ENCODE results near the gene LLCFC1.
A peak's percentile ranks its signal among the peaks of the same experiment; 100 is the strongest.

The LLCFC1 gene

DNA sequence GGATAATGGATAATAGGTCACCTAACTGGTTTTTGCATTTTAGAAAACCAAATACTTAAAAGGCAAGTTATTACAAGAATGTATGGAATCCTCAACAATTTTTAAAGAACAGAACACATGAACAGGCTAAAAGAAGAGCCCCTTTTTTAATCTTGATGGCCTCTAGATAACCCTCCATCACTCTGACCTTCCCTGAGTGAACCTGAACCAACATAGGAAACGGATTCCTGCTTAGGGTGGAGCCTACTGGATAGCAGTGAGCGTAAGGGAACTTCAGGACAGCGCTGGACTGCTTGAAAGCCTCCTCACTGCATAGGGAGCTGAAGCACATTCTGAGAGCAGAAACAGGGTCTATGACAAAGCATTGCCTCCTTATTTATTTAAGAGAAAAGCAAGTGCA lies 26.2 kb upstream of the LLCFC1 start:
- no peak for DNase-seq

DNA sequence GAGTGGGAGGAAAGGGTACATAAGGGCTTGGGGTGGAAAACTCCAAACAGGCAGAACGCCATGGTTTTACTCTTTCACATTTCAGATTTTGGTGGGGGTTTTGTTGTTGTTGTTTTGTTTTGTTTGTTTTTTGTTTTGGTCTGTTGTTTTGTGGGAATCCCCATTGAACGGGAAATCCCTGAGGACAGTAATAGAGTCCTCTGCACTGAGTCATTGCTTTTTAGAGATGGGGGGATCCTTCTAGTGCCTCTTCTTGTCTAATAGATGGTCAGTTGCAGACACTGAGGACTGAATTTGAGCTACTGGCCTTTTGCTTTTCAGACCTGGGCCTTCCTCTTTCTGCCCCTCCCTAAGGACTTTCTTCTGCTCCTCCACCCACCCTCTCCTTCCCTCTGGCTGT lies 25.7 kb upstream of the LLCFC1 start:
- no peak for DNase-seq

DNA sequence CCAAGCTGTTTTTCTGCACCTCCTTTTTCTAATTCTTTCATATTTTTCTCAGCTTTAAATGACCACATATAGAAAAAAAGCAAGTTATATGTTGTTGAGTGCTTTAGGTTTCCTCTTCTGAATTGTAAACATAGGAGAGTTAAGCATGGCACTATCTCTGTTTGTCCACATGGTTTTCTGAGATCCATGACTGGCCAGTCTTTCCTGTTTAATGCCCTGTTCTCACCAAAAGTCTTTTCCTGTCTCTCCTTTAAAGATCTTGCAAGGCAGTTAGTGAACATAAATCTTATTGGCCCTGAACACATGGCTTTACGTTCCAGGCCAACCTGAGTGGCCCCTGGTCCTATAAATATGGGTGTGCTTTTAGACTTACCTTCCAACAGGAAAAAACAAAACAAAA lies 25.2 kb upstream of the LLCFC1 start:
- no peak for DNase-seq

DNA sequence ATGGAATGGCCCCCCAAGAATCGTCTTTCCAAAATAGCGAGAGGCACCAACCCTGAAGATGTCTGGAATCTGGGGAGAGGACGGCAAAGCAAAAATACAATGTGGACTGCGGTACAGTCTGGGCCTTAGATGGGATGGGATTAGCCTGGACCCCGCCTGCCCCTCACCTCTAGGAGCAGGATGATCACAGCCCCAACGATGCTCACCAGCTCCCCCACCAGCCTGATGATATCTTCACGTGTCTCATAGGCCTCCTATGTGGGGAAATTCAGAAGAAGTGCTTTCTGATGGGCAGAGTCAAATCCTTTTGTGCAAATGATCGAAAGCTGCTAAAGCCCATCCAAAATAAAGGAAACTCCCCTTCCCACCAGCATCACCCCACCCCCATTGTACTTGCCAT lies 24.0 kb upstream of the LLCFC1 start:
- DNase-seq: no peak

DNA sequence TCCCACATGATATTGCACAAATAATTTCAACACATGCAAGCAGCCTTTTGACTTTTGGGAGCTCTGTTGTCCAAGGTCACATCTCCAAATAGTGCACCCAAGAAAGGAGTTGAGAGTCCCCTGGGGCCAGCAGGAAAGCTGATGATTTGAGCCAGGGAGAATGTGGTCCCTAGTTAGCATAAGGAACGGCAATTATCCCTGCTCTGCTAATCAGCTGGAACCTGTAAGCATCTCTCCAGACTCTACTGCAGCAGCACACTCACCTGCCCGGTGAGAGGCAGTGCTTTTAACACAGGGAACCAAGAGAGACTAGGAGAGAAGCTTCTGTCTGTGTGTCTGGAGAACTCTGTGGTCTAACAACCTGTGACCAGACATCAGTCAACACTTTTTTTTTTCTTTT lies 22.8 kb upstream of the LLCFC1 start:
- DNase-seq: no peak

DNA sequence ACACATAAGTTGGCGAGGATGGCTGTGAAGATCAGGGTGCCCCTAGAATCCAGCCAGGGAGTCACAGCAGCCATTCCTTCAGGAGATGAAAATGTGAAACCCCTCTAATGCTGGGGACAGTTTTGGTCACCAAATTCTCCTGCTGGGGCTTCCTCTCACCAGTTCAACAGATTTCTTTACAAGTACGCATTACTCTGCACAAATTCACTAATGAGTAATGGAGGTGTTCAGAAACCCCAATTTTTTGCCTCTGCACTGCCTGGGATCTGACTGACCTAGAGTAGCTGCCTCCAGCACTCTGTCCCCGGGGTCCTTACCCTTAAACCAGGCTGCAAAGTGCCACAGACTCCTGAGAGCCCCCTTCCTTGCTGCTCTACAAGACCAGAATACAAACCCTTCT lies 21.8 kb upstream of the LLCFC1 start:
- no peak for DNase-seq

DNA sequence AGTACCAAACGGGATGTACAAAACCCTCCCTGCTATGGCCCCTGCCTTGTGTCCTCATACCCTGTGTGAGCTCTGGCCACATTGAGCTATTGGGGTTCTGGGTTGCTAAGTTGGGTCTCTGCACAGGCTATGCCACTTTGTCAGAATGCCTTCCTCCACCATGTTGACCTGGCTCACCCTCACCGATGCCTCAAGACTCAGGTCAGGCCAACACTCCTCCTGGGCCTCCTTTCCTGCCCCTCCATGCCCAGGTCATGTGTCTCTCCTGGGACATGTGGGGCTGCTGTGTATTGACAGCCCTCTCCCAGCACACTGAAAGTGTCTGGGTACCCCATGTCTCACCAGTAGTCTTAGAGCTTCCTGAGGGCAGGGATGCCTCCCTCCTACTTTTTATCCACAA lies 20.4 kb upstream of the LLCFC1 start:
- DNase-seq: no peak

DNA sequence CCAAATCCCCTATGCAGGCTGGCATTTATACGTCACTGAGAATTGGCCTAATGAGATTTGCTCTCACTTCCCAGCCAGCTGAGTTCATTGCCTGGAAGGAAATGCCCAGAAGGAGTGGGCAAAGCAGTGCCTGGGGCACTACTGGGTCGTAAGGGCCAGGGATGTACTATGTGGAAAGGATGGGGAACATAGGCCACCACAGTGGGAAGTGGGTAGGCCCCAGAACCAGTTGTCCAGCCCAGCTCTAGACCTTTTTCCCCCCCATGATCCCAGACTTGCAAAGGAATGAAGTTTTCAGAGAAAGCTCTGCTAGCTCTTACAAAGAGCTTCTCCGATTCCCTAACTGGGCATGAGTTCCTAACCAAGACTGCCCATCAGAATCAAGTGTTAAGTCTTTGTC lies 19.6 kb upstream of the LLCFC1 start:
- no peak for DNase-seq

DNA sequence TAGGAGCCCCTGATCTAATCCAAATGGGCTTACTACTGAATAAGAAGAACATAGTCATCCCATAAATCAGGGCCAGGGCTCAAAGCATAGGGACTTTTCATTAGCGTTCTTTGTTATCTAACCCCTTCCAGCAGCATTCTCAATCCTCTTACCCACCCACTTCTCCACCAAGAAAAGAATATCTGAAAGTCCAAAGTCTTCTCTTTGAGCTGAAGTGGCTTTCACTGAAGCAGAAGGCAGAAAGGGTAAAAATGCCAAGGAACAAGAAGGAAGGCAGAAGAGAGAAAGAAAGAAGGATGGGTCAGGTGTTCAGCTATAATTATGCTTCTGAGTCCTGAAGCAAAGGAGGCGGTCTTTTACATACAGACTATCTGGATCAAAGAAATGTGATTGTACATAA lies 15.9 kb upstream of the LLCFC1 start:
- no peak for DNase-seq

DNA sequence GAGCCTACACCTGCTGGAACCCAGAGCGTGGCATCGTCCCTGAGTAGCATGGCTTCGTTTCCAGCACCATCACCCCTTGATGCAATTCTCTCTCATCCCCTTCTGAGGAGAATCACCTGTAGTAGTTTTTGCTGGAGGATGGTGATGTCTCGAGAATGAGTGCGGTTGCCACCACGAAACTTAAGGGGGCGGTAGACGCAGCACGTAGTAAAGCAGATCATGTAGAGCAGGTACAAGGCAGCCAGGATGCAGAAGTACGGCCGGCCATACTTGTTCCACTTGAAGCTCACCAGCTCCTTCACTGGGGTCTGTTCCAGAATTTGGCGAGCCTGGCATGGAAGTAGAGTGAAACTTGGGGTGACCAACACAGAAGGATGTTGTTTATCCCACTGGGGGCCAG lies 13.9 kb upstream of the LLCFC1 start:
- DNase-seq: no peak

DNA sequence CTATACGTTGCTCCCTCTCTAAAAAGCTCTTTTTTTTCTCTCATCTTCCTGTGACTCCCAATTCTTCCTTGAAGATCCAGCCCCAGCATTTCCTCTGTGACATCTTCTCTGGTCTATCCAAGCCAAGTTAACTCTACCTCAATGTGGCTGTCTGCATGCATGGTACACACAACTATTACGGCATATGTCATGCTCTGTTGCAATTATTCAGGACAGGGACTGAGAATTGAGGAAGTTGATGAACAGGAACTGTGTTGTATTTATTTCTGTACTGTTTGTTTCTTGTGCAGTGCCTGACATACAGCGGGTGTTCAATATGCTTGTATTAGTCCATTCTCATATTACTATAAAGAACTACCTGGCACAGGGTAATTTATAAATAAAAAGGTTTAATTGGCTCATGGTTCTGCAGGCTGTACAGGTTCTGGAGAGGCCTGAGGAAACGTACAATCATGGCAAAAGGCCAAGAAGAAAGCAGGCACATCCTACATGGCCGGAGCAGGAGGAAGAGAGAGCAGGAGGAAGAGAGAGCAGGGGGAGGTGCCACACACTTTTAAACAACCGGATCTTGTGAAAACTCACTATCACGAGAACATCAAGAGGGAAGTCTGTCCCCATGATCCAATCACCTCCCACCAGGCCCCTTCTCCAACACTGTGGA lies 12.1 kb upstream of the LLCFC1 start:
- peak; percentile 4 for DNase-seq

DNA sequence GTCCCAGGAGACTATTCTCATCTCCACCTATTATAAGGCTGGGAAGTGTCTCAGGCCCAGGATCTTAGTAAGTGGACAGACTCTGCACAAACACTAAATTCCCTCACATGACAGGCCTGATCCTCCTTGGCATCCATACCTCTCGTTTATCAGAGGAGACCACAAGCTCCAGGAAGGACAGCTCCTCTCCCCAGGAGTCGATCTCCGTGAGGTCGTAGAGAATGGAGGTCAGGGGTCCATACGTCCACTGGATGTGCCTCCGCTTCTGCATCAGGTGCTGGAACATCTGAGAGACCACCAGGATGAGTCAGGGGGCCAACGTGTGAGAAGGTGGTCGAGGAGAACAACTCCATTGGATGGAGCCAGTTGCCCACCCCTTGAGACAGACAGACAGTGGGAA lies 11.3 kb upstream of the LLCFC1 start:
- DNase-seq: no peak

DNA sequence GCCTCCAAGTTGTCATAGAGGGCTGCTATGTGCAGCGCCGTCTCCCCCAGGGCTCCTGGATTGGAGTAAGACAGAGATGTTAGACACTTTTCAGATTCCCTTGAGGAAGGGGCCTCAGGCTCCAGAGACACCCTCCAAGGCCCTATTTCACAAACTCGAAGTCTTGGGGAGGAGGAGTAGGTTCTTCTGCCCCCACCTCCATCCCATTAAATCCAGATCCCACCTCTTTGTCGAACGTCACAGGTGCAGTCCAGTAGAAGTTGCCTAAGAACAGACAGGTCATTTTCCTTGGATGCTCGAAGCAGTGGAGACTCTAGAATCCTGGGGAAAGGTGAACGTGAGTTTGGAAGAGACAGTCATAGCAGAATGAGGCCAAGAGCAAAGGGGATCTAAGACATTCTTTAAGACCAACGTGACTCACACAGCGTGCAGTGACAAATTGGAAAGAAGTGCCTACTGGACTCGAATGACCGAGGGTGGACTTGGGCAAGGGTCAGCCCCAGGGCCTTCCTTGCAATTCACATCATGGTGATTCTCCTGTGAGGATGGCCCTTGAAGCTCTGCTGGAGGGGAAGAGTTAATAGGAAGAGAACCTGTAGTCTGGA lies 9.1 kb upstream of the LLCFC1 start:
- DNase-seq: no peak

DNA sequence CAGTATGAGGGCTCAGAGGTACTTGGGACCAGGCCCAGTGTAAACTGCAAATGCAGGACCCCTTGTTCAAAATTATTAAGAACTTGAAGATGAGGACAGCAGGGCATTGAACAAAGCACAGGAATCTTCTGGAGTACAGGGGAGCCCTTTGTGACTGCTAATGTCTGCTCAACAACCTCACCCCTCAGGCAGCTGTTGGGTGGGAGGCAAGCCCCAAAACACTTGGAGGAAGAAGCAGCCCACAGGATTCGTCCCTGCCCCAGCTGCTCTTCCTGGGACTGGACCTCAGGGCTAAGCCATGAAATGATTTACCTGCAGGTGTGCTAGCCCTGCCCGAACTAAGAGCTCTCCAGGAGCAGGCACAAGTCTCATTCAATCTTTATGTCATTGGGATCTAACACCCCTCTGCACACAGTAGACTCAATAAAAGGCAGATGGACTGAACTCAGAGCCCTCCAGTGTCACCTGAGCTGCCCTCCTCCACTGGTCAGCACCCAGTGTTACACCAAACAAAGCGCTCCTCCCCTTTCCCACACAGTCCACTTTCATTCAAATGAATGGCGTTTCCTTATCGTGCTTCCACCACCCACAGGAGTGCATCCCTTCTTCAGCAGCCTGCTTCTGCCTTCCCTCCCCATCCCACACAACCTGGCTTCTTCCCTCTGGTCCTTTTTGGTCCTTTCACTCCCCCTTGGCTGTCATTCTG lies 6.7 kb upstream of the LLCFC1 start:
- DNase-seq: no peak

DNA sequence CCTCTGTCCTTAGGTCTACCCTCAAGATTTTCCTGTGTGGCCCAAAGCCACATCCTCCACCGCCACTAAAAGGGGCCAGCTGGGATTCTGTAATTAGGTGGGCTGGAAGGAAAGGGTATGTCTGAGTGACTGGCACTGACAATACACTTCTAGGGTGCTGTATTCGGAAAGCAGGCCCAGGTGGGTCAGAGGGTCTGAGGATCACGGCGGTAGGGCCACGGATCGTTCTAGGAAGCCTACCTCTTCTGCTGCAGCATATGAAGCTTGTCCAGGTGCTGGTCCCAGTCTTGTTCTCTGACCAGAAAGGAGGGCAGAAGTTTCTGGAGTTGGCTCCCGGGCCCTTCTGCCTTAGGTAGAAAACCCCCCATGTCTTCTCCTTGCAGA lies 6.2 kb upstream of the LLCFC1 start:
- no peak for DNase-seq

DNA sequence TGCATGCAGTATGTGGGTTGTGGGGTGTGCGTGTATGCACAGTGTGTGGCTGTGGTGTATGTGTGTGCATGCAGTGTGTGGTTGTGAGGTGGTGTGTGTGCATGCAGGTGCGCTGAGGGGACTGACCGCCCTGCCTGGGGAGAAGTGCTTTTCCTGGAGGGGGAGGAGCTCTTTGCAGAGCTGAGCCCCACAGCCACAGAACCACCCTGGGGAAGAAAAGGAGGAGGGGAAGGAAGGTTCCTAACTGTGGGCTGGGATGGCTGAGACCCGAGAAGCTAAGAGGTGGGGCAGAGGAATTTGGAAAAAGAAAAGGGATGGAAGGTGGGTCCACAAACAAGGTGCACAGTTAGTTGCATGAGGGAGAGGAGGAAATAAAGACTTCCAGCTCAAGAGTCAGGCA lies 5.7 kb upstream of the LLCFC1 start, which contains the start of gene TRPV5:
TSS of gene TRPV5 (minus strand) at position 123 of the 400 bp plus-strand sequence. CDS start 287 bp downstream, outside the sequence.
- DNase-seq: no peak

DNA sequence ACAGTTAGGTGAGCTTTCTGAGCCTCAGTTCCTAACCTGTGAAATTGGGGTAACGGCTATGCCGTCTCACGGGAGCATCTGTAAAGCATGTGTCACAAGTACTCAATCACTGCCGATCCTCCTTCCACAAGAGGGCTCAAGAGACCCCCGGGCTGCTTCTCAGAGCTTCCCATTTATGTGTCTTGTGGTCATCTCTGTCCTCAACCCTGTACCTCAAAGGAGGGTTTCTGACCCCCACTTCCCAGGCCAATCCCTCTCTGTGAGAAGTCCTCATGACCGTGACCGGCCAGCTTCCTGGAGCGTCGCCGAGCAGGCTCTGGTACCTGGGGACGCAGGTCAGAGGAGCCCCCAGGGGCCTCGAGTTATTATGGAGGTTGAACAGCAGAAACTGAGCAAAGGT lies 5.2 kb upstream of the LLCFC1 start:
- DNase-seq: no peak

DNA sequence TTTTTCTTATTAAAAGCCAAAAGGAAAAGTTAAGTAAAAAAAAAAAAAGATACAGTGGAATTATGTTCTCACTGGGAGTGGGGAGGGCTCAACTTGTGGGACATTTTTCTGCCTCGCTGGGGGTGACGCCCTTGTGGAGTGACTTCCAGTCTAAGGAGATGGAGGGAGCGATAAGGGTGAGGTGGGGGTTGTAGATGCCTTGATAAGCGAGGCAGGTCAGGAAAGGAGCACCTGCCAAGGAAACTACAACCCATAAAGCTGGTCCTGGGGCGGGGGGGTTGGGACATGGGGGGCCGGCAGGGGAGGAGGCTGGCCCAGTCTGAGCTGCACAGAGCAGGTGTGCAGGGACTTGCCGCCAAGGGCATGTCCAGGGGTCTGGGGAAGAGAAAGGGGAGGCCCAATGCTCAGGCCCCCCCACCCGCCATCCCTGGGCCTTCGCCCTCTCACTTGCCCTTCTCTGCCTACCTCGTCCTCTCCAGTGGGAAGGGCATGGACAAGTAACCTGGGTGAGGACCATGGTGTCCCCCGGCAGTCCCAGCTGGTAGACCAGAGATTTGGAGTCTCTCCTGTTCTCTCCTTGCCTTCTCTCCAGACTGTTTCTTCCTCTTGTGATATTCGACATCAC lies 3.2 kb upstream of the LLCFC1 start:
- no peak for DNase-seq

DNA sequence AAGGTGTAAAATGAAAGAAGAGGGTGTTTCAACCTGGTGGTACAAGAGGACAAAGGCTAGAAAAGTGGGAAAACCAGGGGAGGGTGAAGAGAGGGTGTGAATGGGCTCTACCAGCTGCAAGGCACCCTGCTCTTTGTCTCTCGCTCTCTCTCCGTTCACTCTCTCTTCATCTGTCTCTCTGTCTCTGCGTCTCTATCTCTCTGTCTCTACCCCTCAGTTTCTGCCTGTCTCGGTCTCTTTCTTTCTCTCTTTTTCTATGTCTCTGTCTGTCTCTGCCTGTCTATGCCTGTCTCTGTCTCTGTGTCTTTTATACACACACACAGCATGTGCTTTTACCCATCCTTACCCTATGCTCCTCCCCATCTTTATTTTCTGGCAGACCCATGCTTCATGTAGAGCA lies 673 bp upstream of the LLCFC1 start:
- DNase-seq: no peak

DNA sequence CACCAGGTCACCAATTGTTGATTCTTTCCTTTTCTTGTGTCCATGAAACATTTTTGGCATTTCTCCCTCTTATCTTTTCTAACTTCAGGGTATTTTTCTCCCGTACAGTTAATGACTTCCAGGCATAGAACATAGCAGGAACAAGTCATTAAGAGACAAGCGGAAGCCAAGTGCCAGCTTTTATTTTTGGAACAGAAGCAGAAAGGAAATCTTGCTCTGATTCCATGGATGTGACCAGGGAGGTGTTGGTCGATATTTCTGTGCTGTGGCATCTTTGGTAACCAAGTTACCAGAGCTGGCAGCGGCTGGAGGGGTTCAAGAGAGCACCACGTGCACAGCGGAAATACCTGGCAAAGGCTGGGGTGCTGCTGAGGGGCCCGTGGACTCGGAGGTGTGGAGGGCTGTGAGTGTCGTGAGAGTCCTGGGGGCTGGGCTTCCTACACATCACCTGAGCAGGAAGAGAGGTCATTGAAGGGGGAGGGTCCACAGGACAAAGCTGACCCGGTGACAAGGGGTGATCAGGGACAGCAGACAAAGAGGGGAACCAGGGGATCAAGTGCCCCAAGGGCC lies 1.8 kb downstream of the LLCFC1 start:
- DNase-seq: no peak

DNA sequence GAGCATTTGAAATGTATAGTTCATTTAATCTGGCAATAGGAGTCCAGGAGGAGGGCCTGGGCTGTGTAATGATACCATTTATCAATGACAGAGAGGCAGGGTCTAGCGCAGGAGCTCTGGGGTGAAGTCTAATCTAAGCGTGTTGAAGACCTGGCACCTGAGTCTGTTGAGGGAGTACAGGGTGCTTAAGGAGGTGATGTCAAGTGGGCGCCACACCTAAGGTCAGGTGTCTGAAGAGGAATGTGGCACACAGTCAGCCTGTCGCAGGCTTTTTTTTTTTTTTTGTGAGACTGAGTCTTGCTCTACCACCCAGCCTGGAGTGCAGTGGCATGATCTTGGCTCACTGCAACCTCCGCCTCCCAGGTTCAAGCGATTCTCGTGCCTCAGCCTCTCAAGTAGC lies 2.3 kb downstream of the LLCFC1 start:
- DNase-seq: no peak

DNA sequence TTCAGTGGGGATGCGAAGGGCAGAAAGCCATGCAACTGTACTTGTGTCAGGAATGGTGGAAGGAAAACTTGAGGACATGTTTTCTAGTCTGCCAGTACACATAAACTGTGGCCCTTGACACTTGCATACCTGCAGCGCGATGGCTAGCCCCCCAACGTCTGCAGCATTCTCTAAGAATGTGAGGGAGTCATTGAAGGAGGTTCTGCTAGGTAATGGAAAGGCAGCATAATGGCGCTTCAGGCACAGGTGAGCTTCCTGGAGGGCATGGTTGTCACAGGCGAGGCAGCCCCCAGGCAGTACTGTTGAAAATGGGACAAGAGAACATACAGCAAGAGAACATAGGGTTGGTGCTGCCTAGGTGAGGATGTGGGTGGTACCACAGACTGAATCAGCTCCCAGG lies 3.5 kb downstream of the LLCFC1 start:
- DNase-seq: no peak

DNA sequence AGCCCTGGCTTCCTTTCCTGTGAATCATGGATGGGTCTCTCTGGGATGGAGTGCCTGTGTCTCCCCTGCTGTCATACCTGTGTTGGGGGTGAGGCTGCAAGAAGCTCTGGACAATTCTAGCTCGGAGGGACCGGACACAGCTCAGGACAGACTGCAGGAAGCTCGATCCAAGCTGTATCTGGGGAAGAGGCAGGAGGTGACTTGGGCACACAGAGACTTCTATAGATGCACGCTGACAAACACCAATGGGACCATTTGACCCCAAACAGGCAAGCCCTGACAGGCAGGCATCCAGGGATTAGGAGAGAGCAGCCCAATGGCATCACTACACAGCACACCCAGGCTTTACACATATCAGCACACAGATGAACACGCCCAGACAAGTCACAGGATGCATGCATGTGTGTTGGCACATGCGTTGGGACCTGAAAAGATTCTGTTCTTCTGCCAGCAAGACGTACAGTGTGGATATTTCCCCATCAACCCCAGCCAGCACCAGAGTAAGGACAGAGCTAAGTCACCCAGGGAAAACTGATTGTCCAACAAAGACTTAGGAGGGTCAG lies 4.5 kb downstream of the LLCFC1 start:
- DNase-seq: no peak

All from CD4-positive, alpha-beta T cell treated with Interleukin-10 for 1 hour (primary cell).